Ishikawa (cell line): Measurements from ENCODE around the gene NOX3.

Experiments
- CREB1 ChIP-seq: IDR thresholded peaks from 2 replicates; pipeline ENCODE4 v1.6.1; 2012; ENCODE audit warnings: low read depth
- EGR1 ChIP-seq: IDR thresholded peaks from 2 replicates; pipeline ENCODE4 v1.6.1; 2012
- EP300 ChIP-seq: IDR thresholded peaks from 2 replicates; pipeline ENCODE4 v1.6.1; 2012; ENCODE audit warnings: borderline replicate concordance
- FOXM1 ChIP-seq: IDR thresholded peaks from 2 replicates; pipeline ENCODE4 v1.6.1; 2012; ENCODE audit warnings: low read depth, borderline replicate concordance
- NFIC ChIP-seq: IDR thresholded peaks from 2 replicates; pipeline ENCODE4 v1.6.1; 2012
- RAD21 ChIP-seq: IDR thresholded peaks from 2 replicates; pipeline ENCODE4 v1.6.1; 2012; ENCODE audit warnings: low read depth
- TAF1 ChIP-seq: IDR thresholded peaks from 2 replicates; pipeline ENCODE4 v1.6.1; 2012; ENCODE audit warnings: low read depth, mild to moderate bottlenecking
- TCF12 ChIP-seq: IDR thresholded peaks from 2 replicates; pipeline ENCODE4 v1.6.1; 2012; ENCODE audit warnings: low read depth
- TEAD4 ChIP-seq: IDR thresholded peaks from 2 replicates; pipeline ENCODE4 v1.6.1; 2012
- YY1 ChIP-seq: IDR thresholded peaks from 2 replicates; pipeline ENCODE4 v1.6.1; 2012; ENCODE audit warnings: low read depth
- TF ChIP-seq, protein P1 (sequence below): IDR thresholded peaks from 2 replicates; pipeline ENCODE4 v1.6.1; 2012; ENCODE audit warnings: low read depth, mild to moderate bottlenecking
- TF ChIP-seq, protein P2 (sequence below): IDR thresholded peaks from 2 replicates; pipeline ENCODE4 v1.6.1; 2012
- TF ChIP-seq, protein P3 (sequence below): IDR thresholded peaks from 2 replicates; pipeline ENCODE4 v1.6.1; 2012

DNA sequence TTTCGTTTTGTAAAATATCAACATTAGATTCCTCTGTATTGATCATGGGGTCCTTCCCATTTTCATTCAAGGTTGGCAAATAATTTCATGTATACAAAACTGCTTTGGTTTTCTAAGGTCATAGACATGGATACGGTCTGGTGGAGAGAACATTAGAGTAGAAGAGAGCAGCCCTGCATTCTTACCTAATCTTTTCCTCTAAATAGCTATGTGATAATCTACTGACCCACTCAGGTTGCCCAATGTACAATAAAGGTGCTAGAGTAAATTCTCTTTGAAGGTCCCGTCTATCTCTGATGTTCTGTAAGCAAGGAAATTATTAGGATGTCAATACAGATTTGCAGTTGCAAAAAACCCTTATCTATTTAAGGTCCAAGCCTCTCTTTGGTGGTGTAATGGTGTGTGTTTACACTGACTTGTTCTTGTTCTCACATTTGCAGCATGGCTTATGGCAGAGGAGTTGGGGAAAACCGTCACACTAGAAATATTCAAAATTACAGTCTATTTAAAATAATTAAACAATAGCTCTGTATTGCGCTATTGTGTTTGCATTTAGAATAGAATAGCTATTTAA, 31.2 kb upstream of the NOX3 start:
- TF ChIP-seq, protein P1, sequence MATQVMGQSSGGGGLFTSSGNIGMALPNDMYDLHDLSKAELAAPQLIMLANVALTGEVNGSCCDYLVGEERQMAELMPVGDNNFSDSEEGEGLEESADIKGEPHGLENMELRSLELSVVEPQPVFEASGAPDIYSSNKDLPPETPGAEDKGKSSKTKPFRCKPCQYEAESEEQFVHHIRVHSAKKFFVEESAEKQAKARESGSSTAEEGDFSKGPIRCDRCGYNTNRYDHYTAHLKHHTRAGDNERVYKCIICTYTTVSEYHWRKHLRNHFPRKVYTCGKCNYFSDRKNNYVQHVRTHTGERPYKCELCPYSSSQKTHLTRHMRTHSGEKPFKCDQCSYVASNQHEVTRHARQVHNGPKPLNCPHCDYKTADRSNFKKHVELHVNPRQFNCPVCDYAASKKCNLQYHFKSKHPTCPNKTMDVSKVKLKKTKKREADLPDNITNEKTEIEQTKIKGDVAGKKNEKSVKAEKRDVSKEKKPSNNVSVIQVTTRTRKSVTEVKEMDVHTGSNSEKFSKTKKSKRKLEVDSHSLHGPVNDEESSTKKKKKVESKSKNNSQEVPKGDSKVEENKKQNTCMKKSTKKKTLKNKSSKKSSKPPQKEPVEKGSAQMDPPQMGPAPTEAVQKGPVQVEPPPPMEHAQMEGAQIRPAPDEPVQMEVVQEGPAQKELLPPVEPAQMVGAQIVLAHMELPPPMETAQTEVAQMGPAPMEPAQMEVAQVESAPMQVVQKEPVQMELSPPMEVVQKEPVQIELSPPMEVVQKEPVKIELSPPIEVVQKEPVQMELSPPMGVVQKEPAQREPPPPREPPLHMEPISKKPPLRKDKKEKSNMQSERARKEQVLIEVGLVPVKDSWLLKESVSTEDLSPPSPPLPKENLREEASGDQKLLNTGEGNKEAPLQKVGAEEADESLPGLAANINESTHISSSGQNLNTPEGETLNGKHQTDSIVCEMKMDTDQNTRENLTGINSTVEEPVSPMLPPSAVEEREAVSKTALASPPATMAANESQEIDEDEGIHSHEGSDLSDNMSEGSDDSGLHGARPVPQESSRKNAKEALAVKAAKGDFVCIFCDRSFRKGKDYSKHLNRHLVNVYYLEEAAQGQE = no peak
- TF ChIP-seq RAD21 (no peak), CREB1 (no peak), EP300 (no peak), TEAD4 (no peak), YY1 (no peak), NFIC (no peak), TCF12 (no peak), FOXM1 (no peak), TAF1 (no peak), EGR1 (no peak)
- TF ChIP-seq, protein P2, sequence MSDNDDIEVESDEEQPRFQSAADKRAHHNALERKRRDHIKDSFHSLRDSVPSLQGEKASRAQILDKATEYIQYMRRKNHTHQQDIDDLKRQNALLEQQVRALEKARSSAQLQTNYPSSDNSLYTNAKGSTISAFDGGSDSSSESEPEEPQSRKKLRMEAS = no peak
- TF ChIP-seq, protein P3, sequence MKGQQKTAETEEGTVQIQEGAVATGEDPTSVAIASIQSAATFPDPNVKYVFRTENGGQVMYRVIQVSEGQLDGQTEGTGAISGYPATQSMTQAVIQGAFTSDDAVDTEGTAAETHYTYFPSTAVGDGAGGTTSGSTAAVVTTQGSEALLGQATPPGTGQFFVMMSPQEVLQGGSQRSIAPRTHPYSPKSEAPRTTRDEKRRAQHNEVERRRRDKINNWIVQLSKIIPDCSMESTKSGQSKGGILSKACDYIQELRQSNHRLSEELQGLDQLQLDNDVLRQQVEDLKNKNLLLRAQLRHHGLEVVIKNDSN = no peak
